Activated T-cell treated with anti-CD3 and anti-CD28 coated beads, Interleukin-2, amount 50 U/mL, for 24 hours (primary cell): ENCODE results near the gene PDAP1.
"Not testable (repeated sequence)": the region's sequence is repeated elsewhere in the genome, so short reads cannot be mapped to it uniquely, and the experiment has no call there.

Source experiments
- DNase-seq: peaks from one replicate; pipeline ENCODE4 v3.0.0-alpha.2; 2020
- H3K27ac Mint-ChIP-seq: 2 replicates; pipeline ENCODE4 v1.8.0; 2020; ENCODE audit warnings: mild to moderate bottlenecking, mixed read lengths
- H3K27me3 Mint-ChIP-seq: 2 replicates; pipeline ENCODE4 v1.8.0; 2020; ENCODE audit warnings: mixed read lengths
- H3K36me3 Mint-ChIP-seq: 2 replicates; pipeline ENCODE4 v1.8.0; 2020; ENCODE audit warnings: low read depth, mixed read lengths
- H3K4me1 Mint-ChIP-seq: 2 replicates; pipeline ENCODE4 v1.8.0; 2020; ENCODE audit warnings: low read depth, mixed read lengths
- H3K4me3 Mint-ChIP-seq: 2 replicates; pipeline ENCODE4 v1.8.0; 2020; ENCODE audit warnings: mild to moderate bottlenecking, moderate library complexity, mixed read lengths
- H3K9me3 Mint-ChIP-seq: 2 replicates; pipeline ENCODE4 v1.8.0; 2020; ENCODE audit warnings: mixed read lengths

Gene PDAP1

GRCh38 chr7:99368750-99369389 is 39.5 kb downstream of the PDAP1 start:
- no peaks in the 10 kb centered on the region for H3K9me3 Mint-ChIP-seq

GRCh38 chr7:99366646-99367045 is 41.8 kb downstream of the PDAP1 start:
- no peak overlapping the region for H3K4me3 Mint-ChIP-seq
- peaks cover 72% of the 10 kb centered on the region for H3K36me3 Mint-ChIP-seq
- H3K4me1 Mint-ChIP-seq: peaks cover 6% of the 10 kb centered on the region
- DNase-seq: no peak
- H3K27ac Mint-ChIP-seq: no peak overlapping the region
- no peaks in the 10 kb centered on the region for H3K9me3 Mint-ChIP-seq
- no peaks in the 10 kb centered on the region for H3K27me3 Mint-ChIP-seq

More at GRCh38 chr7:99368750-99369389, 39.5 kb downstream of the PDAP1 start:
- Mint-ChIP-seq H3K27ac (no peak overlapping the region), H3K4me3 (no peak overlapping the region), H3K36me3 (peaks cover 51% of the 10 kb centered on the region), H3K27me3 (no peaks in the 10 kb centered on the region), H3K4me1 (peaks cover 15% of the 10 kb centered on the region)
- no peak for DNase-seq

- peaks cover 8% of the 10 kb centered on the region for H3K4me1 Mint-ChIP-seq
- H3K4me3 Mint-ChIP-seq: no peak overlapping the region
- H3K27me3 Mint-ChIP-seq: no peaks in the 10 kb centered on the region
- peak; percentile 74 for DNase-seq
- no peaks in the 10 kb centered on the region for H3K9me3 Mint-ChIP-seq
- H3K36me3 Mint-ChIP-seq: peaks cover 83% of the 10 kb centered on the region
- no peak overlapping the region for H3K27ac Mint-ChIP-seq
Measured at GRCh38 chr7:99365318-99366141, 42.9 kb downstream of the PDAP1 start.

GRCh38 chr7:99363286-99363685 is 45.1 kb downstream of the PDAP1 start:
- H3K9me3 Mint-ChIP-seq: no peaks in the 10 kb centered on the region
- no peak overlapping the region for H3K4me3 Mint-ChIP-seq
- H3K36me3 Mint-ChIP-seq: peaks cover 86% of the 10 kb centered on the region
- H3K27me3 Mint-ChIP-seq: no peaks in the 10 kb centered on the region
- DNase-seq: no peak
- peaks cover 2% of the 10 kb centered on the region for H3K4me1 Mint-ChIP-seq
- H3K27ac Mint-ChIP-seq: peak overlapping the region; percentile 50

GRCh38 chr7:99362801-99363200 is 45.6 kb downstream of the PDAP1 start:
- H3K36me3 Mint-ChIP-seq: peaks cover 91% of the 10 kb centered on the region
- DNase-seq: no peak

GRCh38 chr7:99359465-99360154 is 48.8 kb downstream of the PDAP1 start:
- H3K27me3 Mint-ChIP-seq: no peaks in the 10 kb centered on the region
- H3K9me3 Mint-ChIP-seq: no peaks in the 10 kb centered on the region
- no peak overlapping the region for H3K4me3 Mint-ChIP-seq
- no peak overlapping the region for H3K27ac Mint-ChIP-seq
- peaks cover 93% of the 10 kb centered on the region for H3K36me3 Mint-ChIP-seq
- H3K4me1 Mint-ChIP-seq: peaks cover 2% of the 10 kb centered on the region
- no peak for DNase-seq

More at GRCh38 chr7:99362801-99363200, 45.6 kb downstream of the PDAP1 start:
- H3K9me3 Mint-ChIP-seq: no peaks in the 10 kb centered on the region
- H3K4me3 Mint-ChIP-seq: no peak overlapping the region
- peak overlapping the region; percentile 50 for H3K27ac Mint-ChIP-seq
- H3K27me3 Mint-ChIP-seq: no peaks in the 10 kb centered on the region
- peaks cover 2% of the 10 kb centered on the region for H3K4me1 Mint-ChIP-seq

GRCh38 chr7:99358521-99358920 is 49.9 kb downstream of the PDAP1 start:
- H3K4me1 Mint-ChIP-seq, H3K27me3 Mint-ChIP-seq, DNase-seq, H3K9me3 Mint-ChIP-seq, H3K4me3 Mint-ChIP-seq: not testable (repeated sequence)
- Mint-ChIP-seq H3K27ac (peak overlapping the region; percentile 3), H3K36me3 (peaks cover 93% of the 10 kb centered on the region)

- Mint-ChIP-seq H3K9me3 (no peaks in the 10 kb centered on the region), H3K27me3 (no peaks in the 10 kb centered on the region), H3K27ac (peak overlapping the region; percentile 69), H3K36me3 (peaks cover 90% of the 10 kb centered on the region), H3K4me3 (no peak overlapping the region), H3K4me1 (peaks cover 2% of the 10 kb centered on the region)
- DNase-seq: no peak
Measured at GRCh38 chr7:99357701-99358490, 50.5 kb downstream of the PDAP1 start.

GRCh38 chr7:99355098-99355497 is 53.3 kb downstream of the PDAP1 start:
- Mint-ChIP-seq H3K36me3 (peaks cover 87% of the 10 kb centered on the region), H3K4me3 (no peak overlapping the region), H3K4me1 (no peaks in the 10 kb centered on the region), H3K27me3 (no peaks in the 10 kb centered on the region), H3K27ac (no peak overlapping the region), H3K9me3 (no peaks in the 10 kb centered on the region)
- no peak for DNase-seq

- Mint-ChIP-seq H3K27ac (peak overlapping the region; percentile 26), H3K36me3 (peaks cover 87% of the 10 kb centered on the region)
Measured at GRCh38 chr7:99352247-99352646, 56.1 kb downstream of the PDAP1 start.

GRCh38 chr7:99350641-99351040 is 57.8 kb downstream of the PDAP1 start:
- H3K27ac Mint-ChIP-seq, H3K9me3 Mint-ChIP-seq, H3K4me1 Mint-ChIP-seq, H3K4me3 Mint-ChIP-seq, DNase-seq, H3K27me3 Mint-ChIP-seq: not testable (repeated sequence)
- peaks cover 86% of the 10 kb centered on the region for H3K36me3 Mint-ChIP-seq

More at GRCh38 chr7:99352247-99352646, 56.1 kb downstream of the PDAP1 start:
- H3K4me3 Mint-ChIP-seq: no peak overlapping the region
- no peaks in the 10 kb centered on the region for H3K27me3 Mint-ChIP-seq
- DNase-seq: no peak
- no peaks in the 10 kb centered on the region for H3K4me1 Mint-ChIP-seq
- no peaks in the 10 kb centered on the region for H3K9me3 Mint-ChIP-seq
